Tibial artery (tissue), 4 donors: ENCODE data around the gene SMIM20.

Experiments
- DNase-seq, 2 donors: peaks; one replicate each; pipeline ENCODE4 v3.0.0-alpha.2; 2019
- H3K27ac ChIP-seq, 2 donors: fragments of 200-600 bp; sonication (generic) in 1 of 2; 1 replicate in 1 of 2; 2 replicates in 1 of 2; pipeline ENCODE4 v1.5.1; 2018 to 2019; ENCODE audit warnings: mild to moderate bottlenecking in 1 of 2
- H3K27me3 ChIP-seq, 2 donors: fragments of 200-600 bp; sonication (generic) in 1 of 2; one replicate each; pipeline versions ENCODE4 v1.5.1 to v1.6.0; 2016 to 2019
- H3K36me3 ChIP-seq, 3 donors: fragments of 200-600 bp; sonication (generic) in 2 of 3; one replicate each; pipeline ENCODE4 v1.5.1; 2016 to 2019; ENCODE audit warnings: mild to moderate bottlenecking in 2 of 3
- H3K4me1 ChIP-seq, 4 donors: fragments of 200-600 bp; sonication (generic) in 2 of 4; 1 replicate in 3 of 4; 2 replicates in 1 of 4; pipeline ENCODE4 v1.5.1; 2016 to 2019
- H3K4me3 ChIP-seq, 2 donors: fragments of 200-600 bp; sonication (generic) in 1 of 2; 1 replicate in 1 of 2; 2 replicates in 1 of 2; pipeline ENCODE4 v1.5.1; 2018 to 2019; ENCODE audit warnings: mild to moderate bottlenecking in 2 of 2
- H3K9me3 ChIP-seq, 3 donors: fragments of 200-600 bp; sonication (generic) in 1 of 3; one replicate each; pipeline ENCODE4 v1.5.1; 2016 to 2019
- CTCF ChIP-seq, 2 experiments: fragments of 200-600 bp in 1 of 2; fragments of 450-650 bp in 1 of 2; IDR thresholded peaks; one replicate each; pipeline ENCODE4 v1.5.1; 2017 to 2019; ENCODE audit warnings: antibody characterized with exemption in 2 of 2, mild to moderate bottlenecking in 1 of 2, moderate library complexity in 1 of 2
- intact Hi-C: fragments of 100-400 bp; cut with DNase I; formaldehyde crosslinking; loops from one replicate; pipeline ENCODE4 v1.15.0; 2023; ENCODE audit warnings: low total_unique reads

SMIM20 gene

GRCh38 chr4:25879091-25879584 lies 34.9 kb upstream of the SMIM20 start:
- Histone ChIP-seq H3K36me3 (no peaks in the 10 kb centered on the region), H3K4me3 (no peak overlapping the region), H3K27me3 (peaks cover 0 to 10% of the 10 kb centered on the region in 2 donors), H3K4me1 (no peaks in the 10 kb centered on the region), H3K27ac (no peak overlapping the region), H3K9me3 (no peaks in the 10 kb centered on the region)
- no peak for TF ChIP-seq CTCF (IDR thresholded peaks at IDR 0.05)
- no peak for DNase-seq
- intact Hi-C loops = no loop called here

- intact Hi-C loops = no loop called here
- peaks cover 0 to 10% of the 10 kb centered on the region in 2 donors for H3K27me3 ChIP-seq
- H3K36me3 ChIP-seq = no peaks in the 10 kb centered on the region
- no peaks in the 10 kb centered on the region for H3K4me1 ChIP-seq
- no peaks in the 10 kb centered on the region for H3K9me3 ChIP-seq
- no peak overlapping the region for H3K27ac ChIP-seq
- H3K4me3 ChIP-seq = no peak overlapping the region
- no peak for DNase-seq
- no peak for TF ChIP-seq CTCF (IDR thresholded peaks at IDR 0.05)
Observed at GRCh38 chr4:25879587-25879986, 34.4 kb upstream of the SMIM20 start.

GRCh38 chr4:25879991-25880651 lies 33.9 kb upstream of the SMIM20 start:
- Histone ChIP-seq H3K27ac (no peak overlapping the region), H3K36me3 (no peaks in the 10 kb centered on the region), H3K27me3 (peaks cover 0 to 10% of the 10 kb centered on the region in 2 donors), H3K4me1 (no peaks in the 10 kb centered on the region), H3K4me3 (no peak overlapping the region), H3K9me3 (no peaks in the 10 kb centered on the region)
- intact Hi-C loops = no loop called here
- DNase-seq = no peak
- no peak for TF ChIP-seq CTCF (IDR thresholded peaks at IDR 0.05)

GRCh38 chr4:25881193-25881592 lies 32.8 kb upstream of the SMIM20 start:
- Histone ChIP-seq H3K4me1 (no peaks in the 10 kb centered on the region), H3K9me3 (no peaks in the 10 kb centered on the region), H3K27me3 (peaks cover 0 to 10% of the 10 kb centered on the region in 2 donors), H3K36me3 (no peaks in the 10 kb centered on the region), H3K27ac (no peak overlapping the region), H3K4me3 (no peak overlapping the region)
- intact Hi-C loops = no loop called here
- no peak for TF ChIP-seq CTCF (IDR thresholded peaks at IDR 0.05)
- no peak for DNase-seq

GRCh38 chr4:25882226-25882625 lies 31.8 kb upstream of the SMIM20 start:
- no peak overlapping the region for H3K27ac ChIP-seq
- no peak for DNase-seq
- H3K4me1 ChIP-seq = no peaks in the 10 kb centered on the region
- intact Hi-C loops = no loop called here
- H3K4me3 ChIP-seq = no peak overlapping the region
- no peaks in the 10 kb centered on the region for H3K36me3 ChIP-seq
- H3K27me3 ChIP-seq = peaks cover 0 to 10% of the 10 kb centered on the region in 2 donors
- no peak for TF ChIP-seq CTCF (IDR thresholded peaks at IDR 0.05)
- H3K9me3 ChIP-seq = no peaks in the 10 kb centered on the region
